HG02973 (cell line): ENCODE measurements around the gene HES3.

Experiments
- ATAC-seq: cut with Tn5 transposase; IDR thresholded peaks from one replicate; pipeline ENCODE4 v1.9.1; 2021; ENCODE audit warnings: moderate library complexity; ENCODE audit not compliant: unreplicated experiment

Gene HES3

DNA sequence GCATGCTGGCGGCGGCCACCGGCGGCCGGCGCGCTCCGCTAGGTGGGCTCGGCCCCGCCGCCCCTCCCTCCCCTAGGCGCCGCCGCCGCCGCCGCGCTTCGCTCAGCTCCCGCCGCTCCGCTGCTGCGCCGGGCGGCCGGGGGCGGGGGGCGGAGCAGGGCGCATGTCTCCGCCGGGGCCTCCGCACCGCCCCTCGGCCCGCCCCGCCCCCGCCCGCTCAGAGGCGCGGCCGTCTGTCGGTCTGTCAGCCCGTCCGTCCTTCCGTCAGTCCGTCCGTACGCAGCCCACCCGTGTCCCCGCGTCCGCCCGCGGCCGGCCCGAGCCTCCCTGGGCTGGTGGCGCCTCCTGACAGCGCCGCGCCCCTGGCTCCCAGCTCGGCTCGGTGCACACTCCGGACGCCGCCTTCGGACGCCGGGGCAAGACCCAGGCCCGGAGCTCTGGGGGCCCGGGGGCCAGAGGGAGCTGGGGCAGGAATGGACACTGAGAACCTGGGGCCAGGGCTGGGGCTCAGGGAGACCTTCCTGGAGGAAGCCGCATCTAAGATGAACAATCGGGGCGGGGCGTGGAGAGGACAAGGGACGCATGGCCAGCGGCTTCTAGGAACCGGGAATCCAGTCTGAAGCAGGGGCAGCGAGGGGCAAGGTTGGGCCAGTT is 17.1 kb downstream of the HES3 start, which contains the start of gene GPR153:
Gene GPR153 (minus strand): TSS at position 138 of the 654 bp plus-strand sequence. CDS start 6,193 bp downstream, outside the sequence.
- ATAC-seq: no peak

DNA sequence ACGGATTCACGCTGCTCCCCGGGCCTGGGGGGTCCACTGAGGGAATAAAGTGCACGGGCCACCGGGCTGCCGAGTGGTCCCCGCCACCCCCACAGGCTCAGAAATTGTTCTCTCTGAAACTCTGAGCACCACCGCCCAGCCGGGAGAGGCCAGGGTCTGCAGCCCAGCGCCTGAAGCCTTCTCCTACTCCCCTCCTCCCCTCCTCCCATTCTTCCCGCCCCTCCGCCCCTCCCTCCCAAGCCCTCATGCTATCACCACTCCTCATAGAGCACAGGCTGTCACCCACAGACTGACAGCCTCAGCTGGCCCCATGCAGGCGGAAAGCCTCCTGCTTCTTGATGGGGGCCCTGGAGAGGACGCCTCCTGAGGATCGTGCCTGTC is 17.6 kb downstream of the HES3 start:
- ATAC-seq: no peak

DNA sequence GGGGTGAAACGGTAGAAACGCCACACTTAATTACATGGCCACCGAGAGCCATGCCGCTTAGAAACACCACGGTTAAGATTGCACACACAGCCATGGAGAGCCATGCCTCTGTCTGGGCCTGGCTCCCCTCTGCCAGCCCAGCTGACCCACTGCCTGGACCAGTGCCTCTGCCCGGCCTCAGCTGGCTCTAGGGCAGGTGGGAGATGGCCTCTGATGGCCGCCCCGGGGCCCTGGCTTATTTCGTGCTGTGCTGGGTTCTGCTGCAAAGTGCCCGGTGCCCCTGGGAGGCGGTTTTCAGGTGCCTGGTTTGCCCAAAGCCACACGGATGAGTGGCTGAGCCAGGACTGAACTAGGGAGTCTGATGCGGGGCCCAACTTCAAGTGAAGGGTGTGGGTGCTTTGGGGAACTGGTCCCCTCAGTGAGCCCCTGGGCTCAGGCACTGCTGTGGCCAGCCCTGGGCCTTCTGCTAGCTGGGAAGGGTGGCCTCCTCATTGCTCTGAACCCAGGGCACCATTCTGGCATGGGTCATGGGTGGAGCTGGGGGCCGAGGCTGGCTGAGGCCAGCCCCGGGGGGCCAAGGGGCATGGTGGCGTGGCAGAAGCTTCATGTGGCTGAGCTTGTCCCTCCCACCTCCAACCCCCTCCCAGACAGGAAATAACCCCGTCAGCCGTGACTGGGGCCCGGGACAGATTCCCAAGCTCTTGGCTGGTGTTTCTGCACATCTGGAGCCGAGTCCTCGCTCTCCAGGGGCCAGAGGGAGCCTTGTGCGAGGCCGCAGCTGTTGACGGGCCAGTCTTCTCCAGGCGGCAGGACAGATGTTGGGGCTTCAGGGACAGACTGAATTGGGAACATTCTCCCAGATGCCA is 18.8 kb downstream of the HES3 start:
- ATAC-seq: no peak

DNA sequence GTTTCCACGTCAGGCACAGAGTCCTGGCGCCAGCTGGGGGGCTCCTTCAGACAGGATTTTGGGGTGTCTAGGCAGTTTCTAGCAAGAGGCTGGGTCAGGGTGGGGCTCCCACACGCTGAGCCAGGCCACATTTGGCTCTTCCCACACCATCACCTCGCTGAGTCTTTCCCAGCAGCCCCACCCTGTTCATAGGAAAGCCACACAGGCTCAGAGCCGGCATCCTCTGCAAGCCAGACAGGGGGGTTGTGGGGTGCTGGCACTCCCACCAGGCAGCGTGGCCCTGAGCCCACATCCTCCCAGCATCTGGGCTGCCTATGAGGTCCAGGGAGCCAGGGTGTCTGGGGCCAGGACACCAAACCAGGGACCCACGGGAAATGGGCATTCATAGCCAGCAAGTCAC is 19.7 kb downstream of the HES3 start:
- no peak for ATAC-seq

DNA sequence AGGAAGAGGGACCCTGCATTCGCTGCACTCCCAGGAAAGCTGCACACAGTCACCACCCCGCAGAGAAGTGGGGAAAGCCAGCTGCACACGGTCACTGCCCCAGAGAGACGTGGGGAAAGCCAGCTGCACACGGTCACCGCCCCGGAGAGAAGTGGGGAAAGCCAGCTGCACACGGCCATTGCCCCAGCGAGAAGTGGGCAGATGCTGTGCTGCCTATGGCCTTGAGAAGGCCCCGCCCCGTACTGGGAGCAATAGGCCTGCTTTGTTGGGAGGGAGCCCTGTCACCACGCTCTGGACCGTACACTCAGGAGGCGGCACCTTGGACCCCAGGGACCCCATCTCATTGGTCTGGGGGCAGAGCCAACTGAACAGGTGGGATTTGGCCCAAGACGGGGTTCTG is 21.2 kb downstream of the HES3 start:
- no peak for ATAC-seq

DNA sequence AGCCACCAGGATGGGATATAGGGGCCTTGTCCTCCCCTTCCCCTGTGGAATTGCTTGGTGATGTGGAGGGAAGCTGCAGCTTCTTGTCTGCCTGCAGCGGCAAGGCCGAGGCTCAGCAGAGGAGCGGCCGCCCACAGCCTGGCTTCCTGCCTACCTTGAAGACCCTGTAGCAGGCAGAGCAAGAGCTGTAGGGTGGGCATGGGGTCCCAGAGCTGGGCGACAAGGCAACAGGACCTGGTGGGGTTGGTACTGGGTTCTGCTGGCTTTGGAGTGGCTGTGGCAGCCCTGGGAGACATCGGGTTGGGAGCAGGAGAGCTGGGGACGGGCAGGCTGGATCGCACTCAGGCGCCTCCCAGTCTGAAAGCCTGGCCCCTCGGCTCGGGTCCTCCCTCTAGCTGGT is 22.7 kb downstream of the HES3 start:
- ATAC-seq: no peak

DNA sequence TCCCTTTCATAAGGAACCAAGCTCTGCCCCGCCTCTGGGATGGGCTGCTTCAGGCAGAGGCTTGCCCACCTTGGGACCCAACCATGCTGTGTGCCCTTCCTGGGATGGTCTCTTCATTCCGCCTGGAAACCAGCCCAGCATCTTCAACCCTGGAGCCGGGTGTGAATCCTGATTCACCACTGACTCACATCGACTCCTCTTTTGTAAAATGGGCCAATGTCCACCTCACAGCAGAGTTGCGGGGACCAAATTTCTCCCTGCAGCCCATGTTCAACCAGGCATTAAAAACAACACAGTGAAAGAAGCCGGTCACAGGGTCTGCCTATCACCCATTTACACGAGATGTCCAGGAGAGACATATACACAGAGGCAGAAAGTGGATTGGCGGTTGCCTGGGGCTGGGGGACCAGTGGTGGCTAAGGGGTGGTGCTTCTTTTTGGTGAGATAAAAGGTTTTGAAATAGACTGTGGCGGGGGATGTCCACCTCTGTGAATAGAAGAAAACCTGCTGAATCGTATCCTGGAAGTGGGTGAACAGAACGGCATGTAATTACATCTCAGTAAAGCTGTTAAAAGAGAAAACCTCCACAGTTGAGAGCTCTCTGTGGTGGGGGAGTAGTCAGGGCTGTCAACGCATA is 23.8 kb downstream of the HES3 start:
- no peak for ATAC-seq

DNA sequence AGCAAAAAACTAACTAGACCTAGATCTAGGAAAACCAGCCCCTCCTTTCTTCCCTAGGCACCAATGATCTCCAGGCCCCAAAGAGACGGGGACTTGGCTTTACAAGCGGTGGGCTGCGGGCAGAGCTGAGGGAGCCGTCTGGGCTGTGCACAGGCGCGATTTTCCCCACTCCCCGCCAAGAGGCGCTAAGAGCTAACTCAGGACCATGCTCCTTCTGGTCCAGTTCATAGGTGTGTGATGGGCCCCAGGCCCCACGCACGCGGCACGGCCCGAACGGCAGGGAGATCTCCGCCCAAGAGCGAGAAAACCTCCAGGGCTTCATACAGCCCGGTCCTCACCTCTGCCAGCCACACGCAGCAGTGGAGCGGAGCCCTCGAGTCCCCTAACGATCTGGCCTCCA is 24.4 kb downstream of the HES3 start:
- no peak for ATAC-seq

DNA sequence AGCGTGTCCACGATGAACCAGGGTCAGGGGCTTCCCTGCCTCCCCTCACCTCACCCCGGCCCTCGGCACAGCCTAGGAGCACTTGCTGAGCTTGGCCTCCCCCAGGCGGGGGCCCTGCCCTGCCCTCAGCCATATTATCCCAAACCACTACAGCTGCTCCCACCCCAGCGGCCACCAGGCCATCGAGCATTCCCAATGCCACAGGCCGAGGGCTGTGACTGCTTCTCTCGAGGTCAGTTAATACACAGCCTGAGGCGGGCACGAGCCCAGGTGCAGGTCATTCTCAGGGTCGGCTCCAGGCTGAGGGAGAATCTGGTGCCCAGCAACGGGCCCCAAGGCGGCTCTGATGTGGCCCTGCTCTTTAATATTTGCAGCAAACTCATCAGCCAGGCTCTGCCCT is 25.3 kb downstream of the HES3 start:
- ATAC-seq: no peak

DNA sequence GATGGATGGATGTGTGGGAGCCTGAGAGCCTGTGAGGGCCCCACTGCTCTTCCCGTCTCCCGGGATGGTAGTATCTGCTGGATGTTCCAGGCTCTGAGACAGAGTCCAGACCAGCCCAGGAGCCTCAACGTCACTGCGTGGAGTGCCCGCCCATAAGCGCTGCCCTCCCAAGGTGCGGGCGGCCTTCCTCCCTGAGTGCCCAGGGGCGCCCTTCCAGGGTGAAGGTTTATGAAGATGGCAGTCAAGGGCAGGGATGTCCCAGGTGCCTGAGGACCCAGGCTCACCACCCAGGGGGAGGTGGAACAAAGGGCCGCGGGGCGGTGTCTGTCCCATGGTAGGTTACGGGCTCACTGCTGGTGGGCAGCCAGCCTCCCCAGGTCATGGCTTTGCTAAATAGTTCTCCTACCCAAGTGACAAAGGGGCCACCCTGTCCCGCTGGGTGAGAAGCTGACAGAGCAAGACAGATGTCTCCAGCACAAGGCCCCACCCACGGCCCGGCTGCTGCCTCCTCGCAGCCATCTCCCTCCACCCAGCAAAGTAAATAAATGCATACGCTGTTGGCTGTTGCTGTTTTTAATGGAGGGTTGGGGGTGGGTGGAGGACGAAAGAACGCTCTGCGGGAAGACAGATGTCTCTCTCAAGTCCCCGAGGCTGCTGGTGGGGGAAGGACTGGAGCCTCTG is 25.9 kb downstream of the HES3 start:
- ATAC-seq: no peak

DNA sequence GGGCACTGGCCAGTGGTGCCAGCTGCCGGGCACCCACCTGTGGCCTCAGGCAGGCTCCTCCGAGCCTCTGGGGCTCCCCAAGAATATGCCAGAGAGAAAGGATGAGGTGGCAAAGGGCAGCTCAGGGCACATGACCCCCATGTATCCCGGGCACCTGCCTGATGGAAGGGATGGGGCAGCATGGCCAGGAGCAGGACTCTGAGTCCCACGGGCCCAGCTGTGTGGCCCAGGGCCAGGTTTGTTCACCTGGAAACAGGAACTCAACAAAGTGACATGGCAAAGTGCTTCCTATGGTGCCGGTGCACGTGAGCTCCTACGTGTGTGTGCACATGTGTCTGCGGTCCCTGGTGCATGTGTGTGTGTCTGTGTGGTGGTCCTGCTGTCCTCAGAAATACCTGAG is 26.4 kb downstream of the HES3 start:
- ATAC-seq: no peak

DNA sequence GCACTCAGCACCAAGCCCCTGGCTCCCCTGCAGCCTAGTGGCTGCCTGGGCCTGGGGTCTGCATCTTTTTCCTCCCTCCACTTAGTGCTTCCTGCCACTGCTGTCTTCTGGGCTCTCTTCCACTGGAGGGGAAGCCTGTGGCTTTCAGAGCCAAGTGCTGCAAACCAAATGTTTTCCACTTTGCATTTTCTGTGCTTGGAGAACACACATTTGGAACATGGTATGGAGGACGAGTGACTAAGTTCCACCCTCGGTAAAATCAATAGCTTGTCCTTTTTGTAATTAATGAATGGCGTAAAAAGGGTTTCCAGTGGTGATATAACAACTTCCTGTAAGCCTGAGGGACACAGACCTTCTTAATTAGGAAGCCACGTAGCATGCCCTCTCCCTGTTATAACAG is 27.0 kb downstream of the HES3 start:
- ATAC-seq: no peak

DNA sequence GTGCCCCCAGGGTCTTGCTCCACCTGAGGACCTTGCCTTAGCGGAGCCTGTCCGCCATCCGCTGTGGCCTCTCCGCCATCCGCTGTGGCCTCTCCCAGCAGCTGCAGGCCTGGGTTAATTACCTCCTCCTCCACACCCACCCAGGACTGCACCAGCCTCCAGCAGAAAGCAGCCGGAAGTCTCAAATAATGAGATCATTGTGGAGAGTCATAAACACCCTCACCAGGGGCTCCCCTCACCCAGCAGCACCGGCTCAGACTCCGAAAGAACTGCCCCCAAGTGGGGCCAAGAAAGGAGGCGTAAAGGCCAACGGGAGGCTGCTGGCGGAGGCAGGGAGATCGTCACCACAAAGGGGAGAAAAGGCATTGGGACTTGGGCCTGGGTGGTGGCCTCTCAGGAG is 27.6 kb downstream of the HES3 start:
- no peak for ATAC-seq

DNA sequence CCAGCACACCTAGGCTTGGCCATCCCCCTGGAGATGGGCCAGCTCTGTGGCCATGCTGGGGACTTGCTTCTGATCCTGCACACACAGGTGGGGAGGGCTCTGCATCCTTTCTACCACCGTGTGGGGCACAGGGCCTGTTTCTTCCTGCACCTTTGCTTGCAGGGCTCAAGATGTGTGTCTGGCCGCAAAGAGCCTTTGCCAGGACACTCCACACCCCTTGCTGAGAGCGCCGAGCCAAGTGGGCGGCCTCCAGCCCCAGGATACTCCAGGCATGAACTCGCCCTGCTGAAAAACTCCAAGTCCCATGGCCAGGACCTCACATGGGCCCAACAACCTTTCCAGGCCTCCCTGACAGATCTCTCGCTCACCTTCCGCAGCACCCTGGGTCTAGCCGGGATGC is 28.5 kb downstream of the HES3 start:
- no peak for ATAC-seq

DNA sequence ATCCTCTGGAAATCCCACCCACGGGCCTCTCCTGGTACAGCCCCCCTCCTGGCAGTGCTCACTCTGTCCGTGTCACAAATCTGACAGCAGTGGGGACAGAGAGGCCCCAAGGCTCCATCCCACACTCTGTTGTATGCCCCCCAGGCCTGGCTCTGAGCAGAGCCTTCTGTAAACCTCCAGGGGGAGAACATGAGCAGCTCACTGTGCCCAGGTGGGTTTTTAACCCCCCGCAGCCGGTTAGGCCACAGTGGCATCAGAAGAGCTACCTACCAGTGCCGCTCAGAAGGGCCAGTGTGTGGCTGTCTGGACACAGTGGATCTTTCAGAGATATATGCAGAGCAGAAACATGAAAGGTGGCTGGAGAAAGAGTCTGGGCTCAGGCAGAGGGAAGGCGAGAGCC is 28.9 kb downstream of the HES3 start:
- no peak for ATAC-seq

DNA sequence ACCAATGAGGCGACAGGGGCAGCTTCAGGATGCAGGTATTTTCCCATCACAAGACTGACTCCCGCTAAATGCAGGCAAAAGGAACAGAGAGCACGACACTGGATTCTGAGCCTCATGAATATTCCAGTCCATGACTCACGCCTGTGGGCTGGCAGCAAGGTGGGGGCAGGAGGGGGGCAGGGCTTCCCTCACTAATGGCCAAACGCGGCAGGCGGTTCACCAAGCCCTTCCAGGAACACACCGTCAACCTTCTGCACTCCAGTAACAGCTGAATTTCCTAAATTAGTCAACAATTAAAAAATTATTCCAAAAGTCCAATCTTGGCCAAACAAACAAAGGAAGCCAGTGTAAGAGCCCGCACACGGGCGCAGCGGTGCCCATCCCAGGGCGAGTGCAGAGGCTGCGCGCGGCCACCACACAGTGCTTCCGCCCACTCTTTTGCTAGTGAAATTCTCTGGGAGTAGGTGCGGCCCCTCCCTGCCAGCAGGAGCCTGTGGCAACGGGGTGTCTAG is 29.5 kb downstream of the HES3 start:
- ATAC-seq: no peak

DNA sequence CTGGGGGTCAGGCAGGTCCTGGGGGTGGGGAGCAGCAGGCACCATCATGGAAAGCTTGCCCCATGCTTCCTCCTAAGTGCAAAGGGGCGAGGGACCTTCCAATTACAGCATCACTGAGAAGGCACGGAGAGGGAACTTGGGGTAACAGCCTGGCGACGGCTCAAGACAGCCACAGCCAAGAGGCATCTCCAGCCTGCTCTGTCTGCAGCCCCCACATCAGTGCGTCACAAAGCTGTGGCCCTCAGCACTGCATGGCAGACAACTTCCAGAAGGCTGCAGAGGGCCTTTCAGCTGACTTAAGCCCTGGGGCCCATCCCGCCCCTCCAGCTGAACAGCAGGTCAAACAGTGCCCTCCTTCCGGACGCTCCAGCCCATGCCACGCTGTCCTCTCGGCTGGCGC is 30.1 kb downstream of the HES3 start:
- no peak for ATAC-seq

DNA sequence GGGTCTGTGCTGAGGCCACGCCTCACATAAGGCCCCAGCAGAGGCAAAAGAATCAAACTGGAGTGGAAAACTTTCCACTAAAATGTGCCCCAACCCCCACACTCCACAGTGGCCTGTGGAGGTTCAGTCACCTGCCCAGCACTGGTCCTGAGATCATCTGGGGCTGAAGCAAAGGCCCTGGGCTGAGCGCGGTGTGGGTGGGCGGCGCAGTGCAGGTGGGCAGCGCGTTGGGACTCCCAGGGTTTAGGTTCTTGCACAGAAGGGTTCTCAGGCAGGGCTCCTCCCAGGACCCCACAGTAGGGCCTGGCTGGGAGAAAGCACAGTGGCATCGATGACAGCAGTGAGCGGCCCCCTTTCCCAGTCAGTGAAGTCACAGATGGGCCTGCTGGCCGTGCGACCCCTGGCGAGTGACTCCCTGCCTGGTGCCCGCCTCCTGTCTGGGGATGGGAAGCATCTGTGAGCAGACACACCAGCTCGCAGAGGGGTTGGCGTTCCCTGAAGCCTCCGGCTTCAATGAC is 30.7 kb downstream of the HES3 start:
- ATAC-seq: no peak

DNA sequence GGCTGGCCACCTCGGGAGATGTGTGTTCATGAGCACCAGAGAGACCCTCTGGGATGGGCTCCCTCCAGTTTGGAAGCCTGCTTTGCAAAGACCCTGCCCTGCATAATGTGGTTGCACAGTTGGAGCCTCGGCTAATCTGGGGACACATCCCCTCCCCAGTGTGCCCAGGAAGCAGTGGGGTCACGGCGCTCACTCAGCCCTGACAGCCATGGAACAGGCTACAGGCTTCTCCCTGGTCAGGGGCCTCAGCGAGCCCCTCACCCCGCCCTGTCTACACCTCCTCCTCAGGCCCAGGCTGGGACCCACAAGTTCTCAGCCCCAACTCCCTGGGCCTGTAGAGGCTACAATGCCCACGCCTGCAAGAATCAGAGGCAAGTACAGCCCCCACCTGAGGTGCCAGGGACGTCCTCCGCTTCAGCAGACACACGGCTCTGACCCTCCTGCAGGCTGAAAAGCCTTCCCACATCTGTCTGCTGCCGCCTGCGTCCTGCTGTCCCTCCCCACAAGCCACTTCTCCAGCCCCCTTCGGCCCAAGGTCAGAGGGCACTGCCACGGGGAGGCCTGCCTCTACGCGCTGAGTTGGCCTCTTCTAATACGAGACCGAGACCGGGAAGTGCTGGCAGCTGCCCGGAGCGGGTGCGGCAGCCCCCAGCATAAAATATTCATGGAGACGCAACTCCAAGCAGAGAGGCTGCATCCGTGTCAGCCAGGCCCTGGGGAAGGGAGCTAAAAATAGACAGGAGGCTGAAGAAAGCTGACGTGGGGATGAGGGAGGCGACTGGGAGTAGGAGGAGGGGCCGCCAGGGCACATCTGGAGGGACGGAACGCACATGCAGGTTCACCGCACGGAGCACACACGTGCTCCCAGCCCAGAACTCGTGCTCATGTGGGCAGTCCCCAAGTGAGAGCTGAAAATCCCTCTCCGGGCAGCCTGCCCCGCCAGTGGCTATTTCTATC is 32.1 kb downstream of the HES3 start:
- ATAC-seq: no peak
